ENCODE data around the gene STRIP1.

DNA sequence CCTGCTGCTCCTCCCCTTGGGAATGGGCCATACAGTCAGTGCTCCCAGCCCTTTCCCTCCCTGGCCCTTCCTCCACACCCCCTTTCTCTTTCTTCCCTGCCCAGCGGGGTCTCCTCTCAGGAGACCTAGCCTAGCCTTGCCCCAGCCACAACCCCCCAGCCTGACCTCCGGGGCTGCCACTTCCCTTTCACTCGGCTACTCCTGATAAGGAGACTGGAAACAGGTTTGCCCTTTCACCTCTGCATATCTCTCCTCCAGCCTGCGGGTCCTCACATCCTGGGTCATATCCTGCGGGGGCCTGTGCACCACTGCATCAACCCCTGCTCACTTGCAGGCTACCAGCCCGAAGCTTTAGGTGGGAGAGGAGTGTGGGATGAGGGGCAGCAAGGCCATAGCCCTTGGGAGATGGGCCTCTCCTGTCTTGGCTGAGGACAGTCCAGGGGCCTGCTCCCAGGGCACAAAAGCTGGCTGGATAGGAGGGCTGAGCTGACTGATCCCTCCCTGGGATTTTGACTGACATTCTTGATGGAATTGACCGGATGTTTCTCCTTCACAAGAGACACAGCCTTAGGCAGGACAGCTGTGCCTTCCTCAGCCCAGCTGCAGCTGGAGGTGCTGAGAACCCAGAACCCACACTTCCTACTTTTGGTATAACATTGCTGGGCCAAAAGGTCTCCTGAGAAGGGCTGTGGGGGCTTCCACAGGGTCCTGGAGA, 55.3 kb downstream of the STRIP1 start:
- TF ChIP-seq, protein P1, sequence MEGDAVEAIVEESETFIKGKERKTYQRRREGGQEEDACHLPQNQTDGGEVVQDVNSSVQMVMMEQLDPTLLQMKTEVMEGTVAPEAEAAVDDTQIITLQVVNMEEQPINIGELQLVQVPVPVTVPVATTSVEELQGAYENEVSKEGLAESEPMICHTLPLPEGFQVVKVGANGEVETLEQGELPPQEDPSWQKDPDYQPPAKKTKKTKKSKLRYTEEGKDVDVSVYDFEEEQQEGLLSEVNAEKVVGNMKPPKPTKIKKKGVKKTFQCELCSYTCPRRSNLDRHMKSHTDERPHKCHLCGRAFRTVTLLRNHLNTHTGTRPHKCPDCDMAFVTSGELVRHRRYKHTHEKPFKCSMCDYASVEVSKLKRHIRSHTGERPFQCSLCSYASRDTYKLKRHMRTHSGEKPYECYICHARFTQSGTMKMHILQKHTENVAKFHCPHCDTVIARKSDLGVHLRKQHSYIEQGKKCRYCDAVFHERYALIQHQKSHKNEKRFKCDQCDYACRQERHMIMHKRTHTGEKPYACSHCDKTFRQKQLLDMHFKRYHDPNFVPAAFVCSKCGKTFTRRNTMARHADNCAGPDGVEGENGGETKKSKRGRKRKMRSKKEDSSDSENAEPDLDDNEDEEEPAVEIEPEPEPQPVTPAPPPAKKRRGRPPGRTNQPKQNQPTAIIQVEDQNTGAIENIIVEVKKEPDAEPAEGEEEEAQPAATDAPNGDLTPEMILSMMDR (conservative IDR thresholded peaks at IDR 0.05; ENCODE audit: low read length) = no peak
- no peak for TF ChIP-seq EZH2phosphoT487 (IDR thresholded peaks at IDR 0.05; ENCODE audit: borderline replicate concordance)
